NCI-H2196 (cell line): Measurements from ENCODE around the gene IL22.
A peak's percentile ranks its signal among the peaks of the same experiment; 100 is the strongest.

Experiments
- DNase-seq: peaks from one replicate; lab custom pipeline; 2025; ENCODE audit not compliant: unreplicated experiment; lab: John Stamatoyannopoulos, UW

The IL22 gene

DNA sequence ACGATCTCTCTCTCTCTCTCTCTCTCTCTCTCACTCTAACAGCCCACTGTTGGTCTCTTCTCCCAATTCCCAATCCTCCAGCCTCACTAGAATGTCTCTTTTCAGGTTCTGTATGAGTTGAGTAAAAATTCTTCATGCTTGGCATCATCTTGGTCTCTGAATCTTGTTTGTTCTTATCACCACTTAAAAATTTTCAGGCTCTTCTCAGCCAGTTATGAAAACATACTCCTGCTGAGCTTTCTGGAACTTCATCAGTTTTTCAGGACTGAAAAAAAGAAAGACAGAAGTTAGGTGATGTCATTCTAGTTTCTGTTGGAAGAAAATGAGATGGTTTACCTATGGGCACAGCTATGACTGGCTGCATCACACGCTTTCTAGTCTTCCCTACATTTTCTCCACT, 11.5 kb upstream of the IL22 start:
- no peak for DNase-seq

DNA sequence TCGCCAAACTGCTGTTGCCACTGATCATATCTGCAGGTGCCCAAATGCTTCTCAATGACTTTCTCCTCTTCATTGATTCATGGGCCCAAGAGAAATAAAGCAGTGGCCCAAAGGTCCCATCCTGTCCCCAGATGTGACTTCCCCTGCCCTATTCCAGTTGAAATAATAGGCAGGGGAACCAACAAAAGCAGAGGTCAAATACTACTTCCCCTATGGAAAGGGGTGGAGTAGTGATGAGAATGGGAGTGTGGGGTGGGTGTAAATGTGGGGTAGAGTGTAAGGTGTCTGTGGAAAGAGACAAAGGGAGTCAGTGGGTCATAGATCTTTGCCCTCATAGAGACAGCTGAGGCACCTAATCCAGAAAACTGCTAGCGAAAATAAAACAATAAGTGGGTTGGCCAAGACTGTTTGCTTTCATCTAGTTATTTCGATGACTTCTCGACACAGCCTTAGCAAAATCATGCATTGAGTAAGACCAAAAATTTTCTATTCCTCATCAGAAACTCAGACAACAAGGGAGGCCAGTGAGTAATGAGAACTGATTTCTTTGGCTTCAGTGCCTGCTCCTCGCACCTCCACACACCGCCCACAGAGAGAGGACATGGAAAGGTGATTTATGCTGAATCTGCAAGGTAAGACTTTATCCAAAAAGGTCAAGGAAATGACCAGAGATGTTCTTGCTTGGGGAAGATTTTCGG, 10.9 kb upstream of the IL22 start:
- no peak for DNase-seq

DNA sequence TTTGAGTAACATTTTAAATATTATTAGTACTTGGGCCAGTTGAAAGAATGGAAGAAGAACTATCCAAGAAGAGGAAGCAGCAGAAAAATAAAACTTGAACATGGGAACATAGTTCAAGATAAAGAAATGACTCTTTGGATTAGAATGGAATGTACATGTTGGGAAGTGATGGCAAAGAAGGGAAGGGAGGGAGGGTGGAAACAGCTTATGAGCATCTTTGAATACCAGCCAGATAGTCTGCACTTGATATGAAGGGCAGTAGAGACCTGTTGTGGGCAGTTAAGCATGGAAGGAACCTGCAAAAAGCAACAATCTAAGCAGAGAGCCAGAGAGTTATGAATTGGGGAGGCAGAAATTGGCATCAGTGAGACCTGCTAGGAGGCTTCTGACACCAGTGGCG, 10.0 kb upstream of the IL22 start:
- no peak for DNase-seq

DNA sequence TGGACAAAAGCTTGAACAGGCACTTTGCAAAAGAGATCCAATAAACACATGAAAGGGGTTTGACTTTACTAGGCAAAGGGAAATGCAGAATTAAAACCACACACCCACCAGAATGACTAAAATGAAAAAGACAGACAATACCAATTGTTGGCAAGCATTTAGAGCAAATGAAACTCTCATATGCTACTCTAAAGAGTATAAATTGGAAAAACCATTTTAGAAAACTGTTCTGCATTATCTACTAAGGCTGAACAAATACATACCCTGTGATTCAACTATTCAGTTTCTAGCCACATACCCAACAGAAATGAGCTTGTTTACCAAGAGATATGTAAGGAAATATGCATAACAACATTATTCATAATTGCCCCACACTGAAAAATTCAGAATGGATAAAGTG, 8.5 kb upstream of the IL22 start:
- DNase-seq = no peak

DNA sequence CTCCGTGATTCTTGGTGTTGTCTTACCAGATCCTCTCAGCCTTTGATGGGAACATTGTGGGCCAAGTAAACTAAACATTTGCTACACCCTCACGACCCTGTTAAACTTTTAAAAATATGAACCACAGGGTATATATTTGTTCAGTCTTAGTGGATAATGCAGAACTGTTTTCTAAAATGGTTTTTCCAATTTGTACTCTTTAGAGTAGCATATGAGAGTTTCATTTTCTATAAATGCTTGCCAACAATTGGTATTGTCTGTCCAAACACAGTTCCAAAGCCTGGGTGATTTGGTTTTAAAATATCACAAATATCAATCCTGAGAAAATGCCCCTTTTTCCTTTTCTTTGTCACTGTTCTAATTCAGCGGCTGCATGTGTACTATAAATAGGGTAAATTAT, 6.7 kb upstream of the IL22 start:
- no peak for DNase-seq

DNA sequence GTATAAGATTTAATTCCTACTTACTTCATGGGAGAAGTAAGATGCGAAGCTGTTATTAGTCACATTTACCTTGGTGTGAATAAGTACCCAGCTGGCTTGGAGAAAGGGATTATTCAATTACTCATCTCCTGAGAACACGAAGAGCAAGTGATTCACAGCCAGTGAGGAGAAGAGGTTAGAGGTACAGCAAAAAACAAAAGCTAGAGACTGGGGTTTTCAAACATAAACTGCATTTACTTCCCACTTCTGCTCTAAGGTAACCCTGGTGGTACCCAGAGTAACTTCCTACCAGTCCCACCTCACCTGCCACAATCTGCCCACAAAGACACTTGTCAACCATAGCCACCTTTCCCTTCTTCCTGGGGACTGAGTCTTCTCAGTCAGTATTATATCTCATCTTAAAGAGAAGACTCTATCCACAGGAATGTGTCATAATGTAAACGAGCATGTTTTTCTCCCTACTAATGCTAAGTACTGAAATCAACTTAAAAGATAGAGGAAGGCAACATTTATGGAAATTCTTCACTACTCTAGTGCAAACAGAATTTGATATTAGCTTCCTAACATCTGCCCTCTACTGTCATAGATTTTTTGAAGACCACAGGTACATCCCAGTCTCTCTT, 6.0 kb upstream of the IL22 start:
- no peak for DNase-seq

DNA sequence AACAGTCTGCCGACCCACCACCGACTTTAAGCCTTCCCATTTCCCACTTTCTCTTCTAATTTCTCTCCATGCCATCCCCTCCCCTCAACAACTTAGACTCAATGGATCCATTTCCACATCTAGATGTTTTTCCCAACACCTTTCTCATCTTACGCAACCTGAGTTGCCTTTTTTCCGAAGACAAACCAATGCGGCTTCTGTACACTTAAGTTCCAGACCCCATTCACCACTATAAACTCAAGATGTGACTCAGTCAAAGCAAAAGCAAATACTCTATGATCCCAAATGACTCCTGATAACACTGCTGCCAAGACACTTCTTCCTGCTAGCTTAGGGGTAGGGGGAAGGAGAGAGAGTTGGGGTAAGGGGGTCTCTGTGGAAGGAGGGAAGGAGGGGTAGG, 1.3 kb downstream of the IL22 start:
- DNase-seq = no peak

DNA sequence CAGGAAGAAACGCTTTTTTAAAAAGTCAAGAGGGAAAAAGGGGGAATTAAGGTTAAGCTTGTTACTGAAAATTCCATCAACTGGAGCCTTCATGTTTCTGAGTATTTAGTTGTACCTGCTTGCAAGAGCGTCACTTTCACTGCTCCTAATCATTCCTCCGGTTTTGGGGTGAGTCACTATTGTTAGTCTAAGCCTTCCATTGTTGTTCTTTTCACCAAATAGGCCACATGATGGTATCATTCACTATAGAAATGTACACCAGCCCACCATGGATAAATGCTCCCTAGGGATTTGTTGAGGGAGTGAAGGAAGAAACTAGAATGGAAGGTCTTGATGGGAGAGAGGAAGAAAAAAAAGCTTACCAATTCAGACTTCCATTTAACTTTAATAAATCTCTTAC, 3.0 kb downstream of the IL22 start:
- DNase-seq = no peak

DNA sequence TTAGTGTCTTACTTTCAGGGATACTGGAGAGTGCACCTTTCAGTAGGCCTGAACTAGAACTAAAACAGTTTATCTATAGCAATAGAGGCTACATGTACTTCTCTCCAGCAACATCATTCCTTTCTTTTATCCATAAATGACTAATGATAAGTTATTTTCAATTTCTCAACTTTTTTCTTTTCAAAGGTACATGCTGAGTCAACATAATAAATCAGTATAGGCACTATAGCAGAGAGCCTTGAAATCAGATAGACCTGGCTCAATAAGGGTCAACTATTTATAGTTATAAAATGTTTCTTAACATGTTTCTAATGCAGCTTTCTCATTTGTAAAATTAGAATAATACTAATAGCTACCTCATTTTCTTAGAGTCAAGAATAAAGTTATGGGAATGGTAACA, 5.6 kb downstream of the IL22 start:
- DNase-seq = no peak

DNA sequence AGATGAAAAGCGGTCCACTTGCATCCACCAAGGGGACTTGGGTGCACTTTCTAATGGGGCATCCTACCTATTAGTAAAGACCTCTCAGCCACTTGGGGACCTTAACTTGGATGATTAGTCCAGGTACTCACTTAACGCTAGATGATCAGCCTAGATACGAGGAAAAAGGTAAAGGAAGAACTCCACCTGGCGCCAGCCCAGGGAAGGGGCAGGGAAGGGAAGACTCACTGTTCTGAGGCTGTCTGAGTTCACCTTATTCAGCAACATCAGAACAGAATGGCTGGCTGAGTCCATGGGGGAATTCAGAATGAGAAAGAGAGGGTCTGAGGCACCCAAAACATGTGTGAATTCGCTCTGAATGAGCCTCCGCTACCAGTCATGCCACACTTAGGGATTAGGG, 7.1 kb downstream of the IL22 start:
- DNase-seq = no peak

DNA sequence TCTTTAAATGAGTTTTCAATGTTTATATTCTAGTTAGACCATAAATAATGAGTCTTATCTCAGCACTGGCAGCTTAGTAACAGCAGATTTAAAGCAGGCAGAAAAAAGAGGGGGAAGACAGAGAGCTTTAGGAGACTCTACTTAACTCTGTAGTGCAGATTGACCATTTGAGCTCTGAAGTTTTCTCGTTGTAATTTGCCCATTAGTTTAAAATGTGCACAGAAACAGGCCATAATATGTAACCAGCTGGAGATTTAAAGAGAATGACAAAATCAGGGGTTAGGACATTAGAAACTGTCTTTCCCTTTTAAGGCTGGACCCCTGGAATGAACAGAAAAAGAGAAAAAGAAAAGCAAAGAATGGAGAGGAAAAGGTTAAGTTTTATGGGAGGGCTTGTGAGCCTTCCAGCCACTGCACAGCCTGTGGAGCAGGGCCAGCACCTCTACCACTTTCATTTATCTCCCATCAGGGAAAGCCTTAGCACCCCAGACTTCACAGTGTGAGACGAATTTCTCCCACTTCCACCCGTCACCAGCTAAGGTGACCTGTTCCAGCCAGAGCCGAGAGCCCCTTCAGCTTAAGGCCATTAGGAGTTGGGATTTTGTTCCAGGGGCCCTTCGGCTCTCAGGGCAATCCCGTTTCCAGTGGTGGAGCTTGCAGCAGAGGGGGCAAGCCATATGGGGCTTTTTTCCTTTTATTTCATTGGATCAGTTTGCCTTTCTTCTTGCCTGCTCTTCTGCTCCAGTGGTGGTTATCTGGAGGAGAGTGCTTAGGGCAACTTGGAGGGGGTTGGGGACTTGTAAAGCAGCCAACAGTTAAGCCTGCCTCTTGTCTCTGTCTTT, 8.0 kb downstream of the IL22 start:
- DNase-seq = no peak

DNA sequence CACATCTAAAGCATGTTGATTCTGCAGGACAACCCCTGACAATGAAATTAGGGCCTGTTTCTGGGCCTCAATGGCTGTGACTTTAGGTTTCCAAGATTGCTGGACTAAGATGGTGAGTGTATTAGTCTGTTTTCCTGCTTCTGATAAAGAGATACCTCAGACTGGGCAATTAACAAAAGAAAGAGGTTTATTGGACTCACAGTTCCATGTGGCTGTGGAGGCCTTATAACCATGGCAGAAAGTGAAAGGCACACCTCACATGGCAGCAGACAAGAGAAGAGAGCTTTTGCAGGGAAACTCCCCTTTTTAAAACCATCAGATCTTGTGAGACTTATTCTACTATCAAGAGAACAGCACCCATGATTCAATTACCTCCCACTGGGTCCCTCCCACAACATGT, 10.6 kb downstream of the IL22 start:
- DNase-seq = no peak

DNA sequence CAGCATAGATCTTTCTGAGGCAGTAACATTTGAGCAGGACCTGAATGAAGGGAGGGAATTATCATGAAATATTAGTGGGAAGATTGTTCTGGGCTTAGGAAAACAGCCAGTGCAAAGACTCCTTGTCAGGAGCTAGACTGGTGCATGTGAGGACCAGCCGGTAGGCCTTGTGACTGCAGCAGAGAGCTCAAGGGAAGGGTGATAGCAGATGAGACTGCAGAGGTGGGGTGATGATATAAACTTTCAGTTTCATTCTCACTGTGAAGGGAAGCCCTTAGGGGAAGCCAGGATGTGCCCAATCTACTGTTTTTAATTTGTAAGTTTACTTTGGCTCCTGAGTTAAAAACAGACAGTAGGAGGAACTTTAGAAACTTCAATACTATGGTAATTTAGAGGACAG, 12.4 kb downstream of the IL22 start:
- DNase-seq = no peak

DNA sequence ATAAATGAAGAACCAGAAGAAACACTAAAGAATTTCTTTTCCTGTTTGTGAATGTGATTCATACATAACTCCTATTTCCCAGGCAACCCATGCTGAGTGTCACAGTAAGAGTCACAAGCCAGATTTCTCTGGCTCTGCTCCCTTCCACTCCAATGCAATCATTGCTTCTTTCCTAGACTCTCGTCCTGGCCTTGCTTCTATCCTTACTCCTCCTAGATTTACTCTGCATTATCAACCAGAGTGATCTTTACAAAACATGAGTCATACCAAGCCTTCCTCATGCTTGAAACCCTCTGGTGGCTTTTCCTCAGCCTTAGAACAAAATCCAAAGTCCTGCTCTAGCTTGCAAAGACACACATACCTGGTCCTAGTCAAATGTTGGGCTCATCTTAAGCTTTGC, 13.3 kb downstream of the IL22 start:
- DNase-seq = no peak

DNA sequence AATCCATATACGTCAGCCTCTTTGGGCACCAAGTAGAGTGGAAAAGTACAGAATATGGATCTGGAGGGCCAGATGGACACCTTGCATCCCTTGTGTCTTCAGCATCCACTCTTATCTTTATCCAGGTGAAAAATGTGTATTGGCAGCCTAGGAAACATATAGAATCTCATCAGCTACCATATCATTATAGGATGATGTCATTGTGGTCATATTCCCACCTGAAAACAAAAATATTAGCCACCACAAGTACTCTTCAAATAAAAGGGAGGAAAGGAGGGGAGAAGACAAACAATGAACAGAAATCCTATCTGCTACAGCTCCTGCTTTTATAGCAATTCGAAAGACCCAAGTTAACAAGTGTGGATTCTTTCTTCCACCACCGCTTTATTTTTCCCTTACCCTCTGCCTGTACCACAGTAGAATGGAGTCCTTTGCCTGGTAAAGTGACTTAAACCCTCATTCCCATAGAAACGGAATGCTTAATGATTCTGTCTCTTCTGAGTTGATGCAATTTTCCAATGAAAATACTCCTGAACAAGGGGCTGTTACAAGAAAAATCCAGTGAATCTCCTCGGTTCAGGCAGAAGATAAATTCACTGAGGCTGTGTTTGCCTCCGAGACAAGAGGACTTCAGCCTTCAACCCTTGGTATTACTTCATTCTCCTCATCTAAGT, 14.0 kb downstream of the IL22 start:
- DNase-seq = no peak

DNA sequence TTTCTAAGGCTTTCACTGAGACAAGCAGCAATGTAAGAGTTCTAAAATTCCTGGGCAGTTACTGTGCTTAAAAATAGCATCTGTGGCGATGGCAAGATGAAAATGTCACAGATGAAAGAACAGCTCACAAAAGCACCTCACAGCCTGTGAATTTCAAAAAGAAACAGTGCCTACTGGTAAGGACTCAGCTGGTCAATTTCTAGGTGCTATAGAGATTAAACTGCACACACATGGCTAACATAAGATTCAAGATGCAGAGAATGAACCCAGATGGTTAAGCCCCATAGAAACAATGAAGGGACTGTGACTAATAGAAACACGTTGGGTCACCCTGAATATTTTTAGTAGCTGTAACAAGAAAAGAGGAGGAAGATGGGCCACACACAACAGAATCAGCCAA, 15.8 kb downstream of the IL22 start:
- no peak for DNase-seq

DNA sequence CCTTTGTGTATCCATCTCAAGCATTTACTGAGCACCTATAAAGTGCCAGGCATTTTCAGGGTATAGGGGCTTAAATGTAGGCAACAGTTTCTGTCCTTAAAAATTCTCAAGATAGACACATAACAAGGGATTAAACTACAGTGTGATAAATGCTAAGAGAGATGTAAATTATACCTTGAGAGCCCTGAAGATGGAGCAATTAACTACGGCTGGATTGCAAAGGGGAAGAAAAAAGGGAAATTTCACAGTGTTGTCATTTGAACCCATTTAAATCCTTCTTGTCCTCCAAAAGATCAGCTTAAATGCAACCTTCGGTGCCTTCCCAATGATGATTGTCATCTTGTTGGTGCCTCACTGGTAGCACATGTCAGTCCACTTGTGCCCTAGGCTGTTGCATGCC, 16.3 kb downstream of the IL22 start:
- DNase-seq = no peak

DNA sequence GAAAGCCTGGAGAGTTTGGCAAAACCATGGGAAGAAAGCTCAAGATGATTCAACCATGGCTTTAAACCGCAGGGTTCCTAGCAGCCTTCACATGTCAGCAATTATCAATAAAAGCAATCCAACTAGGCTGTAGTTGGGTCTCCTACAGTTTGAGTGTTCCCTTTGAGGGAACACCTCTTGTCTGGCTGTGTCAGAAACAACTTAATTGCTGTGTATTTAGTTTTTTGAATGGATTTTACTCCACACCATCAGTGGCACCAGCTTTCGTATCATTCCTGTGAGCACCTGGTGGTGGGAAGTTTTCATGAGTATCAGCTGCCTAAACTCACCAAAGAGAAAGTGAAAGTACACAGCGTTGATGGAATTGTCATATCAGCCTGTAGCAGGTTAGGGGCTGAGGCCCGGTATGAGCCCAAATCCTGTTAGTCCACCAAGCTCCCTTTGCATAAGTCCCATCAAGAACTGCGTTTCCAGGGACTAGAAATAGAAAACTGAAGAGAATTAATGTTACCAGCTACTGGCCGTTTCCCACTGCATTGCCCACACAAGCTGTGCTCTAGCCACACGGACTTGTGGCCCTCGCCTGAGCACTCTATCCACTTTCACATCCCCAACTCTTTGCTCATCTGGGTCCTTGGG, 16.9 kb downstream of the IL22 start:
- peak; percentile 4 for DNase-seq

DNA sequence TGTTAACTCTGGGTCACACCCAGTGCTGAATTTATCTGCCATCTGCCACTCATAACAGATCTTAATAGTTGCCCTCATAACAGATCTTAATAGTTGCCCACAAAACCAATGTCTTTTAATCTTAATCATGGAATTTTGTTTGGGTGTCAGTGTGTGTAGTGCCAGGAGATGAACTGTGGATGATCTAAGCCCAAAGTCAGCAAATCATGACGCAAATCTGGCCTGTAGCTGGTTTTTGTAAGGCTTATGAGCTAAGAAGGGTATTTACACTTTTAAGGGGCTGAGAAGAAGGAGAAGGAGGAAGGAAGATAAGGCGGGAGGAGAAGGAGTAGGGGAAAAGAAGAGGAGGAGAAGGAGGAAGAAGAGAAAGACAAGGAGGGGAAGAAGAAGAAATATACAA, 17.8 kb downstream of the IL22 start:
- no peak for DNase-seq

DNA sequence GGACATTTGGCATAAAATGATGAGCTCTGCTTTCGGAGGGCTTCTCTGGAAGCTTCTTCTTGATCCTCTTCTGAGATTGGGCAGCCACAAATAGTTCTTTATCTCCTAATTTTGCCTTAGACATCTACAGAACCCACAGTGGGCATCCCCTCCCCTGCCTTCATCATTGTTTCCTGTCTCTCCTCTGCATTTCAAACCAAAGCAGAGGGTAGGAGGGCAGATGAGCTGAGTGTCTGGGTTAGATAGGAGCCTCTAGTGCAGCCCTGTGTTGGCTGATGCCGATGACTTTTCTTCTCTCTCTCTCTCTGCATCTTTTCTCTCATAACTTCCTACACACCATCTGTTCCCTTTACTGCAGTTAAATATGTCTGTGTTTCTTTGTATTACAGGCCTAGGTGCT, 19.3 kb downstream of the IL22 start:
- DNase-seq = no peak

DNA sequence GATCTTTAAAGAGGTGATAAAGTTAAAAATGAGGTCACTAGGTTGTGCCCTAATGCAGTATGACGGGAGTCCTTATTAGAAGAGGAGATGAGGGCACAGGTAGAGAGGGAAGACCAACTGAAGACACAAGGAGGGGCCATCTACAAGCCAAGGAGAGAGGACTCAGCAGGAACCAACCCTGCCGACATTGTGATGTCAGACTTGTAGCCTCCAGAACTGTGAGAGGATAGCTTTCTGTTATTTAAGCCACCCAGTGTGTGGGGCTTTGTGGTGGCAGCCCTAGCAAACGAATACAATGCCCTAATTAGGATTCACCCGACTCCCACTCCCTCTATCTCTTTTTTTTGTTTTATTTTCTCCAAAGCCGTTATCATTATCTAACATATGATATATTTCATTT, 19.9 kb downstream of the IL22 start:
- DNase-seq = no peak
